Caco-2 (cell line): ENCODE data around the gene HIPK2. TPM values are rescaled to one million over a fixed set of nuclear protein-coding genes. Genes with fewer than 3 reads are reported as not detected.

Source experiments
- BruUV-seq: library from RNA; stranded (reverse); fragments of 400-500 nt; replicated peaks from 2 replicates; lab custom pipeline; 2021; lab: Mats Ljungman, UMichigan
- CTCF ChIA-PET: fragments of 300-600 bp; sonication (Branson Sonifier 250); formaldehyde crosslinking; loops from one replicate; lab custom pipeline; 2022; ENCODE audit warnings: antibody characterized with exemption; lab: Charles Lee
- POLR2A ChIA-PET: fragments of 300-600 bp; sonication (Branson Sonifier 250); formaldehyde crosslinking; loops from one replicate; lab custom pipeline; 2022; ENCODE audit warnings: antibody characterized with exemption; lab: Charles Lee
- DNase-seq, 2 experiments: peaks; one replicate each; pipeline versions ENCODE4 v3.0.0 to v3.0.0-alpha.2; 2020 to 2022
- H3K27me3 ChIP-seq: replicated peaks from 2 replicates; pipeline ENCODE4 v1.6.0; 2011; ENCODE audit warnings: low read length; ENCODE audit not compliant: control insufficient read depth, insufficient read depth
- H3K36me3 ChIP-seq: 2 replicates; pipeline ENCODE4 v1.5.1; 2011; ENCODE audit warnings: low read length; ENCODE audit not compliant: control insufficient read depth, insufficient read depth
- H3K4me1 ChIP-seq: fragments of 250-450 bp; sonication (Bioruptor Pico); 2 replicates; pipeline ENCODE4 v1.5.1; 2020; ENCODE audit warnings: mild to moderate bottlenecking
- H3K4me3 ChIP-seq: 2 replicates; pipeline ENCODE4 v1.5.1; 2011; ENCODE audit warnings: low read depth, mild to moderate bottlenecking, control low read depth, low read length
- H3K9me3 ChIP-seq: fragments of 250-450 bp; sonication (Bioruptor Pico); 2 replicates; pipeline ENCODE4 v1.5.1; 2020; ENCODE audit warnings: mild to moderate bottlenecking, moderate library complexity
- H3K27ac Mint-ChIP-seq: one replicate; pipeline ENCODE4 v1.8.0; 2022; ENCODE audit warnings: mixed read lengths; ENCODE audit not compliant: unreplicated experiment
- H3K27me3 Mint-ChIP-seq: one replicate; pipeline ENCODE4 v1.8.0; 2022; ENCODE audit warnings: mixed read lengths; ENCODE audit not compliant: insufficient read depth, unreplicated experiment
- H3K36me3 Mint-ChIP-seq: one replicate; pipeline ENCODE4 v1.8.0; 2022; ENCODE audit warnings: mild to moderate bottlenecking, mixed read lengths; ENCODE audit not compliant: insufficient read depth, unreplicated experiment
- H3K4me1 Mint-ChIP-seq: one replicate; pipeline ENCODE4 v1.8.0; 2022; ENCODE audit warnings: low read depth, mixed read lengths; ENCODE audit not compliant: unreplicated experiment
- H3K4me3 Mint-ChIP-seq: one replicate; pipeline ENCODE4 v1.8.0; 2022; ENCODE audit warnings: mild to moderate bottlenecking, moderate library complexity, mixed read lengths; ENCODE audit not compliant: unreplicated experiment
- H3K9me3 Mint-ChIP-seq: one replicate; pipeline ENCODE4 v1.8.0; 2022; ENCODE audit warnings: mixed read lengths; ENCODE audit not compliant: unreplicated experiment
- CTCF ChIP-seq, 2 experiments: fragments of 200-600 bp in 1 of 2; IDR thresholded peaks; 1 replicate in 1 of 2; 2 replicates in 1 of 2; pipeline versions ENCODE4 v1.5.1 to v1.8.0; 2011 to 2022; ENCODE audit warnings: antibody characterized with exemption in 1 of 2, control low read depth in 1 of 2, inconsistent platforms in 1 of 2, low read depth in 1 of 2, low read length in 1 of 2, mild to moderate bottlenecking in 1 of 2, moderate library complexity in 1 of 2; ENCODE audit not compliant: insufficient read depth in 1 of 2, severe bottlenecking in 1 of 2, unreplicated experiment in 1 of 2
- intact Hi-C: fragments of 100-400 bp; cut with micrococcal nuclease; formaldehyde crosslinking; loops from one replicate; pipeline ENCODE4 v1.10.0; 2022; ENCODE audit not compliant: unreplicated experiment
- total RNA-seq: library from RNA; stranded (reverse); gene quantifications from 2 replicates; pipeline ENCODE4 v1.2.3, GENCODE V29; 2022

Gene HIPK2
- total RNA-seq, 1 experiment from 2014 or later = 42.8 TPM

- Histone ChIP-seq H3K9me3 (no peaks in the 10 kb centered on the region), H3K27me3 (no peaks in the 10 kb centered on the region), H3K36me3 (no peaks in the 10 kb centered on the region; the same call in none of the 2 replicates), H3K4me3 (no peak overlapping the region), H3K4me1 (peaks cover 8% of the 10 kb centered on the region)
- no peaks in the 10 kb centered on the region for H3K27me3 Mint-ChIP-seq
- ChIA-PET CTCF (no interaction called here), POLR2A (no interaction called here)
- H3K4me1 Mint-ChIP-seq = peaks cover 30% of the 10 kb centered on the region
- no peak for TF ChIP-seq CTCF (IDR thresholded peaks at IDR 0.05; ENCODE audit: insufficient read depth in 1 of 2, low read depth in 1 of 2, low read length in 1 of 2, severe bottlenecking in 1 of 2, unreplicated experiment in 1 of 2)
- no peak overlapping the region for H3K4me3 Mint-ChIP-seq
- no peak for DNase-seq
- no peak overlapping the region for H3K27ac Mint-ChIP-seq
- H3K36me3 Mint-ChIP-seq = peaks cover 12% of the 10 kb centered on the region
- intact Hi-C loops = no loop called here
- BruUV-seq = no TSS peak
- no peaks in the 10 kb centered on the region for H3K9me3 Mint-ChIP-seq
Measured at GRCh38 chr7:139656387-139656786, 121.4 kb downstream of the HIPK2 start.

- no peaks in the 10 kb centered on the region for H3K9me3 ChIP-seq
- ChIA-PET POLR2A (interaction anchor here (0.6 kb wide), 1 partner anchor 9 kb away, joined by 3 read pairs; no protein-coding TSS in a partner anchor), CTCF (no interaction called here)
- H3K4me1 Mint-ChIP-seq = peaks cover 26% of the 10 kb centered on the region
- H3K4me3 ChIP-seq = no peak overlapping the region
- peaks cover 4% of the 10 kb centered on the region for H3K4me1 ChIP-seq
- H3K27ac Mint-ChIP-seq = no peak overlapping the region
- TF ChIP-seq CTCF (IDR thresholded peaks at IDR 0.05; ENCODE audit: insufficient read depth in 1 of 2, low read depth in 1 of 2, low read length in 1 of 2, severe bottlenecking in 1 of 2, unreplicated experiment in 1 of 2) = no peak
- H3K27me3 ChIP-seq = no peaks in the 10 kb centered on the region
- intact Hi-C loops = no loop called here
- no peaks in the 10 kb centered on the region; the same call in none of the 2 replicates for H3K36me3 ChIP-seq
- H3K27me3 Mint-ChIP-seq = no peaks in the 10 kb centered on the region
- no peaks in the 10 kb centered on the region for H3K9me3 Mint-ChIP-seq
- peaks cover 12% of the 10 kb centered on the region for H3K36me3 Mint-ChIP-seq
- H3K4me3 Mint-ChIP-seq = no peak overlapping the region
- DNase-seq = no peak
- no TSS peak for BruUV-seq
Measured at GRCh38 chr7:139655305-139655704, 122.5 kb downstream of the HIPK2 start.

- no peaks in the 10 kb centered on the region for H3K27me3 Mint-ChIP-seq
- H3K36me3 Mint-ChIP-seq = peaks cover 12% of the 10 kb centered on the region
- no peaks in the 10 kb centered on the region for H3K4me1 ChIP-seq
- no peaks in the 10 kb centered on the region for H3K27me3 ChIP-seq
- no peak overlapping the region for H3K4me3 ChIP-seq
- no peak overlapping the region for H3K27ac Mint-ChIP-seq
- no peaks in the 10 kb centered on the region; the same call in none of the 2 replicates for H3K36me3 ChIP-seq
- CTCF ChIA-PET = interaction anchor here (0.6 kb wide), 1 partner anchor 9 kb away, joined by 4 read pairs; no protein-coding TSS in a partner anchor
- DNase-seq = no peak
- POLR2A ChIA-PET = no interaction called here
- H3K4me3 Mint-ChIP-seq = no peak overlapping the region
- no peaks in the 10 kb centered on the region for H3K9me3 Mint-ChIP-seq
- no TSS peak for BruUV-seq
- no peak for TF ChIP-seq CTCF (IDR thresholded peaks at IDR 0.05; ENCODE audit: insufficient read depth in 1 of 2, low read depth in 1 of 2, low read length in 1 of 2, severe bottlenecking in 1 of 2, unreplicated experiment in 1 of 2)
- H3K4me1 Mint-ChIP-seq = peaks cover 22% of the 10 kb centered on the region
- no peaks in the 10 kb centered on the region for H3K9me3 ChIP-seq
- intact Hi-C loops = no loop called here
Measured at GRCh38 chr7:139654276-139655181, 123.3 kb downstream of the HIPK2 start.
